Spleen (tissue), 7 donors: Measurements from ENCODE around the gene BID.

Experiments used
- POLR2A ChIP-seq, 3 donors: fragments of 450-650 bp; IDR thresholded peaks; one replicate each; pipeline ENCODE4 v1.5.1; 2017; ENCODE audit warnings: antibody characterized with exemption in 3 of 3, mild to moderate bottlenecking in 1 of 3
- POLR2AphosphoS5 ChIP-seq, 3 donors: sonication (generic); formaldehyde crosslinking; IDR thresholded peaks; one replicate each; pipeline ENCODE4 v1.5.1; 2017; ENCODE audit warnings: antibody characterized with exemption in 3 of 3
- TF ChIP-seq, protein P1 (sequence below), 11 experiments: fragments of 200-600 bp in 7 of 11; fragments of 450-650 bp in 4 of 11; sonication (generic) in 4 of 11; IDR thresholded peaks in 8 of 11; conservative IDR thresholded peaks in 3 of 11; 1 replicate in 7 of 11; 2 replicates in 4 of 11; pipeline versions ENCODE4 v1.4.0 to v1.8.0; 2016 to 2021; ENCODE audit warnings: antibody characterized with exemption in 11 of 11, inconsistent platforms in 4 of 11, mild to moderate bottlenecking in 1 of 11
- donor health status: DM: no; HTN: no; CAD: no; lungs with moderate emphysema.
- donor health status: DM: no; HTN: no; CAD: no.
- donor health status: DM: no; HTN: no; CAD: no.

- TF ChIP-seq, protein P1, sequence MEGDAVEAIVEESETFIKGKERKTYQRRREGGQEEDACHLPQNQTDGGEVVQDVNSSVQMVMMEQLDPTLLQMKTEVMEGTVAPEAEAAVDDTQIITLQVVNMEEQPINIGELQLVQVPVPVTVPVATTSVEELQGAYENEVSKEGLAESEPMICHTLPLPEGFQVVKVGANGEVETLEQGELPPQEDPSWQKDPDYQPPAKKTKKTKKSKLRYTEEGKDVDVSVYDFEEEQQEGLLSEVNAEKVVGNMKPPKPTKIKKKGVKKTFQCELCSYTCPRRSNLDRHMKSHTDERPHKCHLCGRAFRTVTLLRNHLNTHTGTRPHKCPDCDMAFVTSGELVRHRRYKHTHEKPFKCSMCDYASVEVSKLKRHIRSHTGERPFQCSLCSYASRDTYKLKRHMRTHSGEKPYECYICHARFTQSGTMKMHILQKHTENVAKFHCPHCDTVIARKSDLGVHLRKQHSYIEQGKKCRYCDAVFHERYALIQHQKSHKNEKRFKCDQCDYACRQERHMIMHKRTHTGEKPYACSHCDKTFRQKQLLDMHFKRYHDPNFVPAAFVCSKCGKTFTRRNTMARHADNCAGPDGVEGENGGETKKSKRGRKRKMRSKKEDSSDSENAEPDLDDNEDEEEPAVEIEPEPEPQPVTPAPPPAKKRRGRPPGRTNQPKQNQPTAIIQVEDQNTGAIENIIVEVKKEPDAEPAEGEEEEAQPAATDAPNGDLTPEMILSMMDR (IDR thresholded peaks at IDR 0.05 in 8 of 11, conservative IDR thresholded peaks at IDR 0.05 in 3 of 11) = no peak
- TF ChIP-seq POLR2A (IDR thresholded peaks at IDR 0.05) (no peak), POLR2AphosphoS5 (IDR thresholded peaks at IDR 0.05) (no peak)
Measured at GRCh38 chr22:17724241-17724640, 50.0 kb downstream of the BID start.
